ENCODE measurements around the gene NCF4. TPM values are rescaled to one million over a fixed set of nuclear protein-coding genes. Genes with fewer than 3 reads are reported as not detected.

NCF4 gene
- 0.82 TPM in 1 of 2 replicates, not detected in the other for total RNA-seq

- no peak within 1 kb of the TSS for H3K4me3 ChIP-seq (ENCODE audit: low read depth, low read length)
- TF ChIP-seq CTCF (IDR thresholded peaks at IDR 0.05; ENCODE audit: insufficient read depth, low read length, poor library complexity, severe bottlenecking), result no peak
- H3K36me3 ChIP-seq (ENCODE audit: control insufficient read depth, insufficient read depth, low read length), result no peaks in the 10 kb centered on the region
- H3K27me3 ChIP-seq (ENCODE audit: control insufficient read depth, insufficient read depth, low read length), result peaks cover 13% of the 10 kb centered on the region
- DNase-seq (ENCODE audit: low read depth), result no peak
Observed at GRCh38 chr22:36860821-36861659, at the start of gene NCF4. Gene NCF4, plus strand, starts transcription at chr22:36861006. Its CDS starts 166 bp downstream, at chr22:36861172.

DNA sequence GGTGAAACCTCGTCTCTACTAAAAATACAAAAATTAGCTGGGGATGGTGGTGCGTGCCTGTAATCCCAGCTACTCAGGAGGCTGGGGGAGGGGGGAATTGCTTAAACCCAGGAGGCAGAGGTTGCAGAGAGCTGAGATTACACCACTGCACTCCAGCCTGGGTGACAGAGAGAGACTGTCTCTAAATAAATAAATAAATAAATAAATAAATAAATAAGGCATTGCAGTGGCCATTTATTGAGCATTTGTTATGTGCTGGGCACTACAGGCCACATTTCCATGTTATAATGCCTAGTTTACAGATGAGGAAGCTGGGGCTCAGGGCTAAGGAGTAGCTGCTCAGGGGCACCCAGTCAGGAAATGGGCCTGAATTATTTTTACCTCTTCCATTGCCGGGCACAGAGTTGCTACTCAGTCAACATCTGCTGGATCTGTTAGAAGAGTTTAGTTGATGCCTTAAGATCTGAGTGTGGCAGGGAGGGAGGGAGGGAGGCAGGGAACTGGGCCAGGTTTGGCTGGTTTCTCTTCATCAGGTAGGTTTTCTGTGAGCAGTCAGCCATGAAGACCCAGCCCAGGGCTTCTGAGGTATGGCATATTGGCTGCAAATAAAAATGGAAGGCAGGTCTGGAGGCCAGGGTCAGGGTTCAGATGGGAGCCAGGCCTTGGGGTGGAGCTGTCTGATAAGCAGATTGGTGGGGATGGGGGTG lies 49.6 kb upstream of the NCF4 start:
- no peak for DNase-seq (ENCODE audit: low read depth)
- H3K36me3 ChIP-seq (ENCODE audit: control insufficient read depth, insufficient read depth, low read length), result no peaks in the 10 kb centered on the region
- no peak overlapping the region for H3K4me3 ChIP-seq (ENCODE audit: low read depth, low read length)
- no peak for TF ChIP-seq CTCF (IDR thresholded peaks at IDR 0.05; ENCODE audit: insufficient read depth, low read length, poor library complexity, severe bottlenecking)
- peaks cover 38% of the 10 kb centered on the region for H3K27me3 ChIP-seq (ENCODE audit: control insufficient read depth, insufficient read depth, low read length)

- TF ChIP-seq CTCF (IDR thresholded peaks at IDR 0.05; ENCODE audit: insufficient read depth, low read length, poor library complexity, severe bottlenecking), result no peak
- peaks cover 63% of the 10 kb centered on the region for H3K27me3 ChIP-seq (ENCODE audit: control insufficient read depth, insufficient read depth, low read length)
- DNase-seq (ENCODE audit: low read depth), result no peak
- H3K4me3 ChIP-seq (ENCODE audit: low read depth, low read length), result no peak overlapping the region
- no peaks in the 10 kb centered on the region for H3K36me3 ChIP-seq (ENCODE audit: control insufficient read depth, insufficient read depth, low read length)
Observed at GRCh38 chr22:36814801-36815200, 46.0 kb upstream of the NCF4 start.

- Histone ChIP-seq H3K36me3 (ENCODE audit: control insufficient read depth, insufficient read depth, low read length) (no peaks in the 10 kb centered on the region), H3K27me3 (ENCODE audit: control insufficient read depth, insufficient read depth, low read length) (peaks cover 68% of the 10 kb centered on the region), H3K4me3 (ENCODE audit: low read depth, low read length) (no peak overlapping the region)
- no peak for TF ChIP-seq CTCF (IDR thresholded peaks at IDR 0.05; ENCODE audit: insufficient read depth, low read length, poor library complexity, severe bottlenecking)
- DNase-seq (ENCODE audit: low read depth), result no peak
Observed at GRCh38 chr22:36815558-36816338, 45.1 kb upstream of the NCF4 start.

- Histone ChIP-seq H3K27me3 (ENCODE audit: control insufficient read depth, insufficient read depth, low read length) (peaks cover 68% of the 10 kb centered on the region), H3K36me3 (ENCODE audit: control insufficient read depth, insufficient read depth, low read length) (no peaks in the 10 kb centered on the region), H3K4me3 (ENCODE audit: low read depth, low read length) (no peak overlapping the region)
- TF ChIP-seq CTCF (IDR thresholded peaks at IDR 0.05; ENCODE audit: insufficient read depth, low read length, poor library complexity, severe bottlenecking), result no peak
- DNase-seq (ENCODE audit: low read depth), result no peak
Observed at GRCh38 chr22:36816339-36816635, 44.5 kb upstream of the NCF4 start.

All from kidney epithelial cell (primary cell).